Fibroblast of skin of back (primary cell): ENCODE measurements around the gene MAP1B.
"Not testable (repeated sequence)": the region's sequence is repeated elsewhere in the genome, so short reads cannot be mapped to it uniquely, and the experiment has no call there.

ENCODE experiments used
- DNase-seq: peaks from one replicate; pipeline ENCODE4 v3.0.0-alpha.2; 2013

The MAP1B gene

GRCh38 chr5:72163349-72163983 is 56.2 kb downstream of the MAP1B start:
- no peak for DNase-seq

- DNase-seq = peak; percentile 77
Measured at GRCh38 chr5:72166070-72166979, 59.0 kb downstream of the MAP1B start.

- DNase-seq = no peak
Measured at GRCh38 chr5:72167257-72167656, 60.0 kb downstream of the MAP1B start.

GRCh38 chr5:72167804-72168203 is 60.5 kb downstream of the MAP1B start:
- DNase-seq = no peak

GRCh38 chr5:72170101-72170500 is 62.8 kb downstream of the MAP1B start:
- DNase-seq = no peak

GRCh38 chr5:72171181-72171580 is 63.9 kb downstream of the MAP1B start:
- DNase-seq = not testable (repeated sequence)

GRCh38 chr5:72171667-72172066 is 64.4 kb downstream of the MAP1B start:
- no peak for DNase-seq

GRCh38 chr5:72172786-72173185 is 65.5 kb downstream of the MAP1B start:
- no peak for DNase-seq

- DNase-seq = no peak
Measured at GRCh38 chr5:72177538-72177937, 70.3 kb downstream of the MAP1B start.

GRCh38 chr5:72179028-72179815 is 71.9 kb downstream of the MAP1B start:
- DNase-seq = peak; percentile 98

- no peak for DNase-seq
Measured at GRCh38 chr5:72179816-72180440, 72.7 kb downstream of the MAP1B start.

GRCh38 chr5:72180925-72181324 is 73.7 kb downstream of the MAP1B start:
- DNase-seq = no peak

- DNase-seq = no peak
Measured at GRCh38 chr5:72182686-72183085, 75.4 kb downstream of the MAP1B start.

- DNase-seq = no peak
Measured at GRCh38 chr5:72183101-72183520, 75.8 kb downstream of the MAP1B start.

GRCh38 chr5:72184408-72184807 is 77.1 kb downstream of the MAP1B start:
- DNase-seq = no peak

- DNase-seq = peak; percentile 60
Measured at GRCh38 chr5:72185496-72186329, 78.4 kb downstream of the MAP1B start.

- DNase-seq = no peak
Measured at GRCh38 chr5:72187388-72188075, 80.3 kb downstream of the MAP1B start.

GRCh38 chr5:72188166-72188565 is 80.9 kb downstream of the MAP1B start:
- no peak for DNase-seq

- DNase-seq = peak; percentile 62
Measured at GRCh38 chr5:72189146-72189545, 81.9 kb downstream of the MAP1B start.

- no peak for DNase-seq
Measured at GRCh38 chr5:72191404-72191803, 84.1 kb downstream of the MAP1B start.

- DNase-seq = no peak
Measured at GRCh38 chr5:72194846-72195245, 87.6 kb downstream of the MAP1B start.
